GM12875 (cell line): ENCODE measurements around the gene TNFRSF25.

ENCODE experiments used
- H3K4me3 ChIP-seq: one replicate; pipeline ENCODE4 v1.5.1; 2011; ENCODE audit warnings: low read depth, low read length, control low read depth
- CTCF ChIP-seq: IDR thresholded peaks from 2 replicates; pipeline ENCODE4 v1.5.1; 2011; ENCODE audit warnings: low read depth, mild to moderate bottlenecking, control low read depth, inconsistent platforms, low read length, moderate library complexity, borderline replicate concordance; ENCODE audit not compliant: insufficient read depth

Gene TNFRSF25

GRCh38 chr1:6467744-6468688, 2.0 kb upstream of the TNFRSF25 start:
- TF ChIP-seq CTCF: no peak
- no peak overlapping the region for H3K4me3 ChIP-seq

GRCh38 chr1:6467224-6467623, 1.3 kb upstream of the TNFRSF25 start:
- no peak for TF ChIP-seq CTCF
- no peak overlapping the region for H3K4me3 ChIP-seq

GRCh38 chr1:6466751-6467150, 778 bp upstream of the TNFRSF25 start:
- TF ChIP-seq CTCF: no peak
- no peak overlapping the region for H3K4me3 ChIP-seq

GRCh38 chr1:6465461-6466005, 440 bp downstream of the TNFRSF25 start:
- no peak overlapping the region for H3K4me3 ChIP-seq
- no peak for TF ChIP-seq CTCF

GRCh38 chr1:6464915-6465314, 1.1 kb downstream of the TNFRSF25 start:
- no peak for TF ChIP-seq CTCF

GRCh38 chr1:6464514-6464836, 1.5 kb downstream of the TNFRSF25 start:
- no peak overlapping the region for H3K4me3 ChIP-seq
- TF ChIP-seq CTCF: no peak

More at GRCh38 chr1:6464915-6465314, 1.1 kb downstream of the TNFRSF25 start:
- no peak overlapping the region for H3K4me3 ChIP-seq

- no peak for TF ChIP-seq CTCF
- H3K4me3 ChIP-seq: no peak overlapping the region
These were observed 2.9 kb downstream of the TNFRSF25 start for GRCh38 chr1:6463120-6463412.
